MM.1S (cell line): ENCODE results near the gene ANKS1B.
"Not testable (repeated sequence)": the region's sequence is repeated elsewhere in the genome, so short reads cannot be mapped to it uniquely, and the experiment has no call there.

Source experiments
- DNase-seq: peaks from one replicate; pipeline ENCODE4 v3.0.0-alpha.2; 2015
- H2AFZ ChIP-seq: fragments of 300-600 bp; sonication (generic); 2 replicates; pipeline ENCODE4 v1.6.0; 2016; ENCODE audit warnings: antibody characterized with exemption, low read length
- H3F3A ChIP-seq: fragments of 300-600 bp; sonication (generic); 2 replicates; pipeline ENCODE4 v1.6.1; 2016; ENCODE audit warnings: mild to moderate bottlenecking, antibody characterized with exemption, low read length, moderate library complexity, mixed read lengths; ENCODE audit not compliant: insufficient read depth
- H3K27ac ChIP-seq: fragments of 300-600 bp; sonication (generic); 2 replicates; pipeline ENCODE4 v1.5.1; 2016; ENCODE audit warnings: mild to moderate bottlenecking, low read length
- H3K27me3 ChIP-seq: fragments of 300-600 bp; sonication (generic); replicated peaks from 2 replicates; pipeline ENCODE4 v1.6.0; 2016; ENCODE audit warnings: low read length; ENCODE audit not compliant: insufficient read depth
- H3K36me3 ChIP-seq: fragments of 300-600 bp; sonication (generic); replicated peaks from 2 replicates; pipeline ENCODE4 v1.6.1; 2016; ENCODE audit warnings: mild to moderate bottlenecking, low read length, mixed read lengths; ENCODE audit not compliant: insufficient read depth
- H3K4me1 ChIP-seq: fragments of 300-600 bp; sonication (generic); 2 replicates; pipeline ENCODE4 v1.6.1; 2016; ENCODE audit warnings: low read length, mixed read lengths
- H3K4me2 ChIP-seq: fragments of 300-600 bp; sonication (generic); 2 replicates; pipeline ENCODE4 v1.6.0; 2016; ENCODE audit warnings: low read depth, low read length
- H3K4me3 ChIP-seq: fragments of 300-600 bp; sonication (generic); 2 replicates; pipeline ENCODE4 v1.5.1; 2016; ENCODE audit warnings: low read length, mixed read lengths
- H3K79me2 ChIP-seq: fragments of 300-600 bp; sonication (generic); 2 replicates; pipeline ENCODE4 v1.6.1; 2016; ENCODE audit warnings: mixed run types, low read length, mixed read lengths
- H3K9ac ChIP-seq: fragments of 300-600 bp; sonication (generic); 2 replicates; pipeline ENCODE4 v1.6.1; 2016; ENCODE audit warnings: low read length, mixed read lengths
- H3K9me2 ChIP-seq: fragments of 300-600 bp; sonication (generic); replicated peaks from 2 replicates; pipeline ENCODE4 v1.6.1; 2016; ENCODE audit warnings: mild to moderate bottlenecking, low read length, mixed read lengths; ENCODE audit not compliant: insufficient read depth
- H3K9me3 ChIP-seq: fragments of 300-600 bp; sonication (generic); replicated peaks from 2 replicates; pipeline ENCODE4 v1.6.1; 2016; ENCODE audit warnings: mild to moderate bottlenecking, low read length, mixed read lengths; ENCODE audit not compliant: insufficient read depth
- H4K20me1 ChIP-seq: fragments of 300-600 bp; sonication (generic); 2 replicates; pipeline ENCODE4 v1.6.1; 2016; ENCODE audit warnings: mild to moderate bottlenecking, low read length, moderate library complexity, mixed read lengths; ENCODE audit not compliant: insufficient read depth
- EZH2 ChIP-seq: fragments of 300-600 bp; sonication (generic); optimal IDR thresholded peaks from 2 replicates; pipeline ENCODE3; 2017; ENCODE audit warnings: low read depth, mild to moderate bottlenecking, antibody characterized with exemption, low read length, mixed read lengths
- EZH2phosphoT487 ChIP-seq: fragments of 300-600 bp; sonication (generic); IDR thresholded peaks from 2 replicates; pipeline ENCODE4 v1.6.1; 2018; ENCODE audit warnings: antibody characterized with exemption, low read length
- TF ChIP-seq, protein P1 (sequence below): fragments of 300-600 bp; sonication (generic); IDR thresholded peaks from 2 replicates; pipeline ENCODE4 v1.5.1; 2016; ENCODE audit warnings: antibody characterized with exemption, low read length, mixed read lengths

ANKS1B gene

DNA sequence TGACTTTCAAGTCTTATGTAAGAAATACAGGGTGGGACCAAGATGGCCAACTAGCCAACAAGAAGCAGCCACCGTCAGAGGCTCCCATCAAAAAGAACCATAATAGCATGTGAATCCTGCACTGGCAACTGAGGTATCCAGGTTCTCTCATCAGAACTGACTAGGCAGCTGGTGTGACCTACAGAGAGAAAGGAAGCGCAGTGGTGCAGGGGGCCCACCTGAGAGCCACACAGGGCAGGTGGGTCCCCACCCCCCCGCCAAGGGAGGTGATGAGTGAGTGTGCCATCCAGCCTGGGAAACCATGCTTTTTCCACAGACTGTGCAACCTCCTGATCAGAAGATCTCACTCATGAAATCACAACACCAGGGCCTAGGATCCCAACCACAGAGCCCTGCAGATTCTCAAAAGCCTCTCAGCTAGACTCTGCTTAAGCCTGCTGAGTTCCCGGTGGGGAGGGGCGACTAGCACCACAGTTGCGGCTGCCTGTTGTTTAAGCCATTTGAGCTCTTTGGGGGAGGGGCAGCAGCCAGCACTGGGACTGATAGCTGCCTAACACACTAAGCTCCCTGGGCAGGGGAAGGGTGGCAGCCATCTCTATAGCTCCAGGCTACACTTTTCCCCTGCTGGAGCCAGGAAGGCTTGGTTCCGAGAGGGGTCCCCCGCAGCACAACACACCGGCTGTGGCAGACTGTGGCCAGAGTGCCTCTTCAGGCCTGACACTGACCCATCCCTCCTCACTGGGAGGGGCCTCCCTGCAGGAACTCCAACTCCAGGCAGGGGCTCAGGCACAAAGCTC lies 261.8 kb downstream of the ANKS1B start:
- no peak overlapping the region for H2AFZ ChIP-seq
- H3K9ac ChIP-seq = no peak overlapping the region
- no peaks in the 10 kb centered on the region for H3K36me3 ChIP-seq
- no peaks in the 10 kb centered on the region for H3K79me2 ChIP-seq
- no peak overlapping the region for H3K4me2 ChIP-seq
- H4K20me1 ChIP-seq = no peaks in the 10 kb centered on the region
- no peaks in the 10 kb centered on the region for H3F3A ChIP-seq
- H3K9me3 ChIP-seq = no peaks in the 10 kb centered on the region
- no peaks in the 10 kb centered on the region for H3K27me3 ChIP-seq
- no peak overlapping the region for H3K4me3 ChIP-seq
- no peaks in the 10 kb centered on the region for H3K4me1 ChIP-seq
- H3K27ac ChIP-seq = no peak overlapping the region
- no peaks in the 10 kb centered on the region for H3K9me2 ChIP-seq
- TF ChIP-seq, protein P1, sequence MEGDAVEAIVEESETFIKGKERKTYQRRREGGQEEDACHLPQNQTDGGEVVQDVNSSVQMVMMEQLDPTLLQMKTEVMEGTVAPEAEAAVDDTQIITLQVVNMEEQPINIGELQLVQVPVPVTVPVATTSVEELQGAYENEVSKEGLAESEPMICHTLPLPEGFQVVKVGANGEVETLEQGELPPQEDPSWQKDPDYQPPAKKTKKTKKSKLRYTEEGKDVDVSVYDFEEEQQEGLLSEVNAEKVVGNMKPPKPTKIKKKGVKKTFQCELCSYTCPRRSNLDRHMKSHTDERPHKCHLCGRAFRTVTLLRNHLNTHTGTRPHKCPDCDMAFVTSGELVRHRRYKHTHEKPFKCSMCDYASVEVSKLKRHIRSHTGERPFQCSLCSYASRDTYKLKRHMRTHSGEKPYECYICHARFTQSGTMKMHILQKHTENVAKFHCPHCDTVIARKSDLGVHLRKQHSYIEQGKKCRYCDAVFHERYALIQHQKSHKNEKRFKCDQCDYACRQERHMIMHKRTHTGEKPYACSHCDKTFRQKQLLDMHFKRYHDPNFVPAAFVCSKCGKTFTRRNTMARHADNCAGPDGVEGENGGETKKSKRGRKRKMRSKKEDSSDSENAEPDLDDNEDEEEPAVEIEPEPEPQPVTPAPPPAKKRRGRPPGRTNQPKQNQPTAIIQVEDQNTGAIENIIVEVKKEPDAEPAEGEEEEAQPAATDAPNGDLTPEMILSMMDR = no peak
- no peak for TF ChIP-seq EZH2
- TF ChIP-seq EZH2phosphoT487 = no peak
- DNase-seq = no peak

DNA sequence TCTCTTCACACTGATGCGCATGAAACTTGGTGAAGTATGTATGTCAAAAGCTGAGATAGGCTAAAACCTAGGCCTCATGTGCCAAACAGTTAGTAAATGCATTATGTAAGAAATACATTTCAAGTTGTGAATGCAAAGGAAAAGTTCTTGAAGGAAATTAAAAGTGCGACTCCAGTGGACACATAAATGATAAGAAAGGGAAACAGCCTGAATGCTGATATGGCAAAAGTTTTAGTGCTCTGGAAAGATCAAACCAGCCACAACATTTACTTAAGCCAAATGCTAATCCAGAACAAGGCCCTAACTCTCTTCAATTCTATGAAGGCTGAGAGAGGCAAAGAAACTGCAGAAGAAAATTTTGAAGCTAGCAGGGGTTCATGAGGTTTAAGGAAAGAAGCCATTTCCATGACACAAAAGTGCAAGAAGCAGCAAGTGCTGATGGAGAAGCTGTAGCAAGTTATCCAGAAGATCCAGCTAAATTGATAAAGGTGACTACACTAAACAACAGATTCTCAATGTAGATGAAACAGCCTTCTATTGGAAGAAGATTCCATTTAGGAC lies 262.9 kb downstream of the ANKS1B start:
- Histone ChIP-seq H3K4me1 (no peaks in the 10 kb centered on the region), H3K4me2 (no peak overlapping the region), H3K4me3 (no peak overlapping the region), H3K9me3 (no peaks in the 10 kb centered on the region), H3K9me2 (no peaks in the 10 kb centered on the region), H2AFZ (no peak overlapping the region), H3K36me3 (no peaks in the 10 kb centered on the region), H4K20me1 (no peaks in the 10 kb centered on the region), H3K27me3 (no peaks in the 10 kb centered on the region), H3K79me2 (no peaks in the 10 kb centered on the region), H3K27ac (no peak overlapping the region), H3F3A (no peaks in the 10 kb centered on the region), H3K9ac (no peak overlapping the region)
- no peak for DNase-seq
- no peak for TF ChIP-seq EZH2
- TF ChIP-seq EZH2phosphoT487 = no peak
- TF ChIP-seq, protein P1 = no peak

DNA sequence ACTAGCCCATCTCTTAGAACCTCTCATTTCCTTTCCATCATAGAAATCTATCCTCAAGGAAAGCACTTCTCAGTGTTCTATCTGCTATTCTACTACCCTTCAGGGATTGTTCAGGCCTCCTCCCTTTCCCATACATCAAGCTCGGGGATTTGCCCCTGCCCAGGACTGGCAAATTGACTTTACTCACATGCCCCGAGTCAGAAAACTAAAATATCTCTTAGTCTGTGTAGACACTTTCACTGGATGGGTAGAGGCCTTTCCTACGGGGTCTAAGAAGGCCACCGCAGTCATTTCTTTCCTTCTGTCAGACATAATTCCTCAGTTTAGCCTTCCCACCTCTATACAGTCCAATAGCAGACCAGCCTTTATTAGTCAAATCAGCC lies 264.7 kb downstream of the ANKS1B start:
- not testable (repeated sequence) for H3K4me2 ChIP-seq, DNase-seq, H3K27me3 ChIP-seq, H2AFZ ChIP-seq, H3F3A ChIP-seq, H3K9me3 ChIP-seq, H3K4me3 ChIP-seq, H3K79me2 ChIP-seq, H4K20me1 ChIP-seq, H3K4me1 ChIP-seq, H3K9me2 ChIP-seq, H3K9ac ChIP-seq, H3K27ac ChIP-seq, H3K36me3 ChIP-seq

DNA sequence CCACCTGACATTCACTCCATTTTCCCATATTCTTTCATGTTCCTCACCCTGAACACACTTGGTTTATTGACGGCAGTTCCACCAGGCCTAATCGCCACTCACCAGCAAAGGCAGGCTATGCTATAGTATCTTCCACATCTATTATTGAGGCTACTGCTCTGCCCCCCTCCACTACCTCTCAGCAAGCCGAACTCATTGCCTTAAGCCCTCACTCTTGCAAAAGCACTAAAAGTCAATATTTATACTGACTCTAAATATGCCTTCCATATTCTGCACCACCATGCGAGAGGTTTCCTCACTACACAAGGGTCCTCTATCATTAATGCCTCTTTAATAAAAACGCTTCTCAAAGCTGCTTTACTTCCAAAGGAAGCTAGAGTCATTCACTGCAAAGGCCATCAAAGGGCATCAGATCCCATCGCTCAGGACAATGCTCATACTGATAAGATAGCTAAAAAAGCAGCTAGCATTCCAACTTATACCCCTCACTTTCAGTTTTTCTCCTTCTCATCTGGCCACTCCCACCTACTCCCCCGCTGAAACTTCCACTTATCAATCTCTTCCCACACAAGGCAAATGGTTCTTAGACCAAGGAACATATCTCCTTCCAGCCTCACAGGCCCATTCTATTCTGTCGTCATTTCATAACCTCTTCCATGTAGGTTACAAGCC lies 265.2 kb downstream of the ANKS1B start:
- not testable (repeated sequence) for H3F3A ChIP-seq, H2AFZ ChIP-seq, H3K9me2 ChIP-seq, H3K4me2 ChIP-seq, H4K20me1 ChIP-seq, H3K79me2 ChIP-seq, DNase-seq, H3K4me1 ChIP-seq, H3K27ac ChIP-seq, H3K4me3 ChIP-seq, H3K36me3 ChIP-seq, H3K27me3 ChIP-seq, H3K9me3 ChIP-seq, H3K9ac ChIP-seq

DNA sequence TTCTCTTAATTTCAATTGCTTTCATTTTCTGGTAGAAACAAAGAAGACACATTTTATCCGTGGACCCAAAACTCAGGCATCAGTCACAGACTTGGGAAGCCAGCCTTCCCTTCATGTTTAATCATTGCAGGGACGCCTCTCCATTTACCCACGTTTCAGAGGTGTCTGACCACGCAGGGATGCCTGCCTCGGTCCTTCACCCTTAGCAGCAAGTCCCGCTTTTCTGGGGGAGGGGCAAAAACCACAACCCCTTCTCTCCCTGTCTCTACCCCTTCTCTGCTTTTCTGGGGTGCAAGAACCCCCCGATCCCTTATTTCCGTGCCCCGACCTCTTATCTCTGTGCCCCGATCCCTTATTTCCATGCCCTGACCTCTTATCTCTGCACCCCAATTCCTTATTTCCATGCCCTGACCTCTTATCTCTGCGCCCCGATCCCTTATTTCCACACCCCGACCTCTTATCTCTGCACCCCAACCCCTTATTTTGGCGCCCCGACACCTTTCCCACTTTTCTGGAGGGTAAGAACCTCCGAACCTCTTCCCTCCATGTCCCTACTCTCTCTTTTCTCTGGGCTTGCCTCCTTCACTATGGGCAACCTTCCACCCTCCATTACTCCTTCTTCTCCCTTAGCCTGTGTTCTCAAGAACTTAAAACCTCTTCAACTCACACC lies 268.8 kb downstream of the ANKS1B start:
- not testable (repeated sequence) for H4K20me1 ChIP-seq, H3K9ac ChIP-seq, H3K9me3 ChIP-seq, H3K27ac ChIP-seq, H3K79me2 ChIP-seq, H3K4me1 ChIP-seq, H2AFZ ChIP-seq, H3F3A ChIP-seq, H3K4me2 ChIP-seq, H3K36me3 ChIP-seq, DNase-seq, H3K4me3 ChIP-seq, H3K9me2 ChIP-seq, H3K27me3 ChIP-seq

DNA sequence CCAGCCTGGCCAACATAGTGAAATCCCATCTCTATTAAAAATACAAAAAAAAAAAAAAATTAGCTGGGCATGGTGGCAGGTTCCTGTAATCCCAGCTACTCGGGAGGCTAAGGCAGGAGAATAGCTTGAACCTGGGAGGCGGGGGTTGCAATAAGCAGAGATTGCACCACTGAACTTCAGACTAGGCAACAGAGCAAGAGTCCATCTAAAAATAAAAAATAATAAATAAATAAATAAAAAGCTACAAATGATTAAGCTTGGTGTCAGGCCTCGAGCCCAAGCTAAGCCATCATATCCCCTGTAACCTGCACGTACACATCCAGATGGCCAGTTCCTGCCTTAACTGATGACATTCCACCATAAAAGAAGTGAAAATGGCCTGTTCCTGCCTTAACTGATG lies 269.8 kb downstream of the ANKS1B start:
- H3K9me2 ChIP-seq, H3K4me1 ChIP-seq, H3K27me3 ChIP-seq, H3K36me3 ChIP-seq, H3K79me2 ChIP-seq, H4K20me1 ChIP-seq, H3K9me3 ChIP-seq, H3F3A ChIP-seq, H3K4me3 ChIP-seq, H2AFZ ChIP-seq, DNase-seq, H3K4me2 ChIP-seq, H3K27ac ChIP-seq, H3K9ac ChIP-seq: not testable (repeated sequence)
